ENCODE data around the gene PRKCG.
A peak's percentile ranks its signal among the peaks of the same experiment; 100 is the strongest.
"Not testable (repeated sequence)": the region's sequence is repeated elsewhere in the genome, so short reads cannot be mapped to it uniquely, and the experiment has no call there.

Gene PRKCG

DNA sequence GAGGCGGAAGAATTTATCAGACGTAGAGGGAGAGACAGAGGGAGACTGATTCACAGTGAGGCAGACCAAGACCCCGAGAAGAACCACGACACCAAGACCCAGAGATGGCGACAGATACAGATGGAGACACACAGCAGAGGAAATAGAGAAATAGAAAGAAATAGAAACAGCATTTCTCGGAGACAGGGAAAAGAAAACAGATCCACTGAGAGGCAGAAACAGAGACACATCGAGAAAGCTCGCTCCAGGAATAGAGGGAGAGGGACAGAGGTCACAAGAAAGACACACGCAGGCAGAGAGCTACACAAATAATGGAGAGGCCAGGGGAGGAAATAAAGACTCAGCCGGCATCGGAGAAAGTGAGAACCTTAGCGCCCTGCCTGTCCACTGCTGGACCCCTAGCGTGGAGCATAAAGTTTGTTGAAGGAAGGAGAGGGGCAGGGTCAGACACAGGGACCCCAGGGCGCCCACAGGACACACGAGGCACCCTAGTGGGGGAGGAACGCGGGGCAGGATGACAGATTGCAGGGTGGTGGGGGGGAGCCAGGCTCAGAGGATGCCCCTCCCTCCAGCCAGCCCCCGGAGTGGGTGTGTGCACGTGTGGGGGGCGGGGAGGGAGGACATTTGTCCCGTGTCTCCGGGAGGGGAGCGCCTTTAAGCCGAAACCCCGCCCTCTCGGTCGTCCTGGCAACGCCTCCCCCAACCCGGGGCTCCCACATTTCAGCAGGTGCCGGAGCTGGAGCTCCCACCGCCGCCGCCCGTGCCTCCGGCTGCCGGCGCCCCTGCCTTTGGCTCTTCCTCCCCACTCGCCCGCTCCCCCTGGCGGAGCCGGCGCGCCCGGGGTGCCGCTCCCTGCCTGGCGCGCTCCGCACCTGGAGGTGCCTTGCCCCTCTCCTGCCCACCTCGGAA is at the start of gene PRKCG:
Gene PRKCG (plus strand): TSS at position 716 of the 909 bp plus-strand sequence. CDS start 298 bp downstream, outside the sequence.
- peak; percentile 77 for DNase-seq

DNA sequence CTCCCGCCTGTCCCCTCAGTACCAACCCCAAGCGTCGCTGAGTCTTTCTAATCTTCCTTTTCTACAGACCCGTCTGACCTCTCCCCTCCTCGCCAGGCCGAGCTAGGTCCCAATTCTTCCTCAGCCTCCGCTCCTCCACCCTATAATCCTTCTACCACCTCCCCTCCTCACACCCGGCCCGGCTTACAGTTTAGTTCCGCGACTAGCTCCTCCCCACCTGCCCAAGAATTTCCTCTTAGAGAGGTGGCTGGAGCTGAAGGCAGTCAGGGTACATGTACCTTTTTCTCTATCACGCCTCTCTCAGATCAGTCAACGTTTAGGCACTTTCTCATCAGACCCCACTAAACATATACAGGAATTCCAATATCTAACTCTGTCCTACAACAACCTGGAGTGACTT is 49.1 kb upstream of the PRKCG start:
- DNase-seq = not testable (repeated sequence)

DNA sequence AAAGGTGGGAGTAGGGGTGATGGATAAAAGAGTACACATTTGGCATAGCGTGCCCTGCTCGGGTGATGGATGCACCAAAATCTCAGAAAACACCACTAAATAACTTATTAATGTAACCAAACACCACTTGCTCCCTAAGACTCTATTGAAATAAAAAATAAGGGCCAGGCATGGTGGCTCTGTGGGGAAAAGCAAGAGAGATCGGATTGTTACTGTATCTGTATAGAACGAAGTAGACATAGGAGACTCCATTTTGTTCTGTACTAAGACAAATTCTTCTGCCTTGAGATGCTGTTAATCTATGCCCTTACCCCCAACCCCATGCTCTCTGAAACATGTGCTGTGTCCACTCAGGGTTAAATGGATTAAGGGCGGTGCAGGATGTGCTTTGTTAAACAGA is 43.6 kb upstream of the PRKCG start:
- DNase-seq = not testable (repeated sequence)

DNA sequence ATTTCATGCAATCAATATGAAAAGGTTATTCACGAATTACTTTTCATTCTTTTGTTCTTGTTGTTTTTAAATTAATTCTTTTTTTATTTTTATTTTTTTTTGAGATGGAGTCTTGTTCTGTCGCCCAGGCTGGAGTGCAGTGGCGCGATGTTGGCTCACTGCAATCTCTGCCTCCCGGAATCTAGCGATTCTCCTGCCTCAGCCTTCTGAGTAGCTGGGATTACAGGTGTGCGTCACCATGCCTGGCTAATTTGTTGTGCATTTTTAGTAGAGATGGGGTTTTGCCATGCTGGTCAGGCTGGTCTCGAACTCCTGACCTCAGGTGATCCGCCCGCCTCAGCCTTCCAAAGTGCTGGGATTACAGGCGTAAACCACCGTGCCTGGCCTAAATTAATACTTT is 41.8 kb upstream of the PRKCG start:
- not testable (repeated sequence) for DNase-seq

DNA sequence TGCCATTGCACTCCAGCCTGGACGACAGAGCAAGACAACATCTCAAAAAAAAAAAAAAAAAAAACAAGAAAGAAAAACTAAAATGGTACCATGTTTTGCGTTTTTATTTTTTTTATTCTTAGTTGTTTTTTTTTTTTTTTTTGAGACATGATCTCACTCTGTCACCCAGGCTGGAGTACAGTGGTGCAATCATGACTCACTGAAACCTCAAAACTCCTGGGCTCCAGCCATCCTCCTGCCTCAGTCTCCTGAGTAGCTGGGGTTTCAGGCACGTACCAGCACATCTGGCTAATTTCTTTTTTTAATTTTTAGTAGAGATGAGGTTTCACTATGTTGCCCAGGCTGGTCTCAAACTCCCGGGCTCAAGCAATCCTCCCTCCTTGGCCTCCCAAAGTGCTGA is 41.1 kb upstream of the PRKCG start:
- not testable (repeated sequence) for DNase-seq

DNA sequence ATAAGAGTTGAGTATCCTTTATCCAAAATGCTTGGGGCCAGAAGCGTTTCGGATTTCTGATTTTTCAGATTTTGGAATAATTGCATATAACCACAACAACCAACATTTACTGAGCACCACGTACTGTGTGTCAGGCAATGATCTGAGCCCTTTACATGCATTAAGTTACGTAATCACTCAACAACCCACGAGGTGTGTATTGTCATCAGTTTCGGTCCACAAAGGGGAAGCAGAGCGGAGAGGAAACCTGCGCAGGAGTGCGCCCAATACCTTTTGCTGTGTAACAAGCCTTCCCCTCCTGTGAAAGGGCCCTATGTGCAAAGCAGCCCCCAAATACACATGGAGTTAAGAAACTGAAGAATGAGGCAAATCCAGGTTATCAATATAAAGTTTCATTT is 37.1 kb upstream of the PRKCG start:
- DNase-seq = no peak

DNA sequence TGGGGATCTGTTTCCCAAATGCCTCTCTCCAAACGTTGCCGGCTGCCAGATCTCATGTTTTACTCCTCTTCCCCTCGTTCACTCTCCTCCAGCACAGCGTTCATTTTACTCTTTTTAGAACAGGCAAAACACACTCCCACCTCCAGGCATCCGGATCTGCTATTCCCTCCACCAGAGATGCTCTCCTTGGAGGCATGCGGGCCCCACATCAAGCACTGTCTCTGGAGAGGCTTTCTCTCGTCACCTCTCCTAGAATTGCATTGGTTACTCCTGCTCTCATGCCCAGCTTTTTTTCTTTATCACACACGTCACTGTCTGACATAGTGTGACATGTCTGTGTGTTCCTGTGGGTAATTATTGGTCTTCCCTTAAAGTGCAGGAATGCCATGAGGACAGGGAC is 34.4 kb upstream of the PRKCG start:
- DNase-seq = no peak

DNA sequence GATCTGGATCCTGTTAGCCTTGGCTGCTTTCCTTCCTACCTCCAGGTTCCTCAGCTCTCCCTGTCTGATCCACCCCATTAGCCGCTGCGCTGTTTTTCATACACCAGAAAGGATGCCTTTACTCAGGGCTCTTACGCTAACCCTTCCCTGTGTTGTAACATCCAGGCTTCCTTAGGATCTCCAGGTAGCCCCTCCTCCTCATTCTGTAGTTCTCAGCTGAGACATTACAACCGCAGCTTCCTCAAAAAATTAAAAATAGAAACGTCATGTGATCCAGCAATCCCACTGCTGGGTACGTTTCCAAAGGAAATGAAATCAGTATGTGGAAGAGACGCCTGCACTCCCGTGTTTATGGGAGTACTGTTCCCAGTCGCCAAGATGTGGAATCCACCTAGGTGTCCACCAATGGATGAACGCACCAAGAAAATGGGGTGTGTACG is 32.7 kb upstream of the PRKCG start:
- DNase-seq = no peak

DNA sequence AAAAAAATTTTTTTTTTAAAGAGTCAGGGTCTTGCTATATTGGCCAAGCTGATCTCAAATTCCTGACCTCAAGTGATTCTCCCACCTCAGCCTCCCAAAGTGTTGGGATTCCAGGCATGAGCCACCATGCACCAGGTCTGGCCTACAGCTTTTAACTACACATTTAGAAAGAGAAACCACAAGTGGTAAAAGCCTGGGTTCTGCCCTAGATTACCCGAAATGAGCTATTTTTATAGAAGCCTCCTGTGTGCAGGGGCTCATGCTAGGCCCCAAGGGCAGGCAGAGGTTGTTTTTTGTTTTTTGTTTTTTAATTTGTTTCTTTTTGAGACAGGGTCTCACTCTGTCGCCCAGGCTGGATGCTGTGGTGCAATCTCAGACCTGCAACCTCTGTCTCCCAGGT is 28.3 kb upstream of the PRKCG start:
- no peak for DNase-seq

DNA sequence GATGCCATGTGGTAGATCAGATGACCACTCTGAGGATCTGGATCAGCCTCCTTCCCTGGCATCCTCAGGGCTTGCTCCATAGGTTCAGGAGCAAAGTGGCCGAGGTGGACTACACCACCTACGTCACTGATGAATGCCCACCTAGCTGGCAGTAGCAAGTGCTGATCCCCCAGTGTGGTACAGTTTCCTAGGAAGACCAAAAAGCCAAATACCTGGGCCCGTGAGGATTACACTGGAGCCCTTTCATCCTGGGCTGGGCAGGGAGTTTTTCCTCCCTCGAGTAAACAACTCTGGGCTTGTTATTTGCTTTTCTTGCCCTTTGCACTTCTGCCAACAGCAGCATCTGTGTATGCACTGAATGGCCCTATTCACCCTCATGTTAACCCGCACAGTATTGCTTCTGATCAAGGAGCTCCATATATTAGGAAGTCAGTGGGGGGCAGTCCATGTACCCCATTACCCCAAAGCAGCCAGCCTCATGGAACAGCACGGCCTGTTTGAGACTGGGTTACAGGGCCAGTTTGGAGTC is 17.6 kb upstream of the PRKCG start:
- DNase-seq = no peak

DNA sequence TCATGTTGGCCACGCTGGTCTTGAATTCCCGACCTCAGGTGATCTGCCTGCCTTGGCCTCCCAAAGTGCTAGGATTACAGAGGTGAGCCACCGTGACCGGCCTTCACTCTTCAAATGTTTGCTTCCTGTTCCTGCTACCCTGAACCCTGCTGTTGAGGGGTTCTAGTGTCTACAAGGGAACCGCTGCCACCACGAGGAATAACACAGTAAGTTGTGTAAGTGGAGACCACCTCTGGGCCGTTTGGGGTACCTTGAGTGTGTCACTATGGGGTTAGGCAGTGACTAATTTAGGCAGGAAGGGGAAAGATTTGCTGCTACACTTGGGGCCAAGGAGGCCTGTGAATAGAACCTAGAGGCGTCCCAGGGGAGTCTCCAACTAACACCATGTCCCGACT is 16.5 kb upstream of the PRKCG start:
- peak; percentile 16 for DNase-seq

DNA sequence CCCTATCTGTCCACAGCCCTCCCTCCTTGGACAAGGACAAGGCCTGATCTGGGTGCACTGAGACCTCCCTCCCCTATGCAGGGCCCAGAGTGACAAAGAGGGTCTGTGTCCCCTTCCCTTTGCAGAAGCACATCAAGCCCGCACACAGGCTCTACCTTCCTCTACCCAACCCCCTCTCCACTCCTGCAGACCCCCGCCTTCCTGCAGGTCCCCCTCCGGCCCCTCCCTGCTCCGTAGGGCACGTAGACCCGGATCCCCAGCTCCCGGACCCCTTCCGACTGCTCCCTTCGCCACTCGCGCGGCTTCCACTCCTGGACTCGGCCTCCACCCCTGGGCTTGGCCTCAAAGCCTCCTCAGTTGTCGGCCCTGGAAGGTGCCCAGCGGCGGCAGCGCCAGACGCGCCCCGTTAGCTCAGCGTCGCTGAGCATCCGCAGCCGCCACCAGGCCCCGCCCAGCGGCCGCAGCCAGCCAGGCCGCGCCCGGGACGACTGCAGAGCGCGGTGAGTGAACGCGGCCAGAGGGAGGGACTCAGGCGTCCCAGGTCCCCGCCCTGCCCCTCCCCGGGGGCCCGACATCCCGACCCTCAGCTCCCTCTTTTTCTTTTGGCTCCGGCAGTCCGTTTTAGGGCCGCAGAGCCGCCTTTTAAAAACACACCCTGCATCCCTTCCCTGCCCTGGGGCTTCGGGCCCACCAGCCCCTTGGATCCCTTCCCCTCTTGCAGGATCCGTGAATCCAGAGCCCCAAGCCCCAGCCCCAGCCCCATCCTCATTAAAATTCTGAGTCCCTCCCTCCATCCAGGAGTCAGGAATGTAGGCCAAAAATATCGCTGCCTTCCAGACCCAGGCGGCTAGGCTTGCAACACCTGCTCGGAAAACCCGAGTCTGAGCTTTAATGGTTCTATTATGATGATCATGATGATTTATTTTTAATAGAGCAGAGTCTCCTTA is 15.8 kb upstream of the PRKCG start:
- DNase-seq = peak; percentile 72

DNA sequence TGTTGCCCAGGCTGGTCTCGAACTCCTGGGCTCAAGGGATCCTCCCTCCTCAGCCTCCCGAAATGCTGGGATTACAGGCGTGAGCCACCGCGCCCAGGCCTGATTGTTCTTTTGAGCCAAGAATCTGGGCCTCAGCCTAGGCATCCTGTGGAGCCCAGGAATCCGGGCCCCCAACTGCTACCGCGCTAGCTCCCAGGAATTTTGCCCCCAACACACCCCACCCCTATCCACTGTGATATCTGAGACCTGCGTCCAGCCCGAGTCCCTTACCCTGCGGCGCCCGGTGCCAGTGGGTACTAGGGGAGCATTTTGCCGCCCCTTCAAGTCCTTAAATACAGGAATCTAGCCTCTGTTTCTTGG is 15.2 kb upstream of the PRKCG start:
- no peak for DNase-seq

DNA sequence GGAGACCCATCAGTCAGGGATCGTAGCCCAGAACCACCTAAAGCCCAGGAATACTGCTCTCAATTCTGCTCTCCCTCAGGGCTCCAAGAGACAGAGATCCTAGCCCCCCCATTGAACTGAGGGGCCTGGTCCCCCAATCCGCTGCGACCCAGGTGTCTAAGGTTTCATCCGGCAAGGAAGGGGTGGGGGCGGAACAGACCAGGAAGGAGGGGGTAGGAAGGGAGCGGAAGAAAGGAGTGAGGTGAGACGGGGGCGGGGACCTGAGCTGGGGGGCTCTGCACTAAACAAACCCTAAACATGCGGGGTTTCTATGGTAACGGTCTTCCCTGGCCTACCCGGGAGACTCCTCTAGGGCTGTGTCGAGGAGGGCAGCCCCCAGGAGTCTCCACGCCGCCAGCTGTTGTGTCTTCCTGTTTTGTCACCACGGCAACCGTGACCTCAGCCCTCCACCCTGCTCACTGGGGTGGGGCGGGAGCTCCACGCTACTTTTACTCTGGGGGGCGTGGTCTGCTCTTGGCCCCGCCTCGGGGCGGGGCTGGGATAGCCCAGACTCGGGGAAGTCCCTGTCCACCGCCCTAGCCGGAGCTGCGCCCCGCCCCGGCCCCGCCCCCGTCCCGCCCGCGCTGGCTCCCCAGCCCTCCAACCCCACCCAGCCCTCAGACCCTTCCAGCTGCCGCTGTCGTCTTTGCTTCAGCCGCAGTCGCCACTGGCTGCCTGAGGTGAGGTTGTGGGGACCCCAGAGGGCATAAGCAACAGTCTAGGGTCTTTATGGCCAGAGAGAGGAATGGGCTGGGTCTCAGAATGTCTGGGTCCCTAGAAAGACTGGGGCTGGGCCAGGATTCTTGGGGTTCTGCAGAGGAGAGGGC is 14.5 kb upstream of the PRKCG start, which contains the start of gene MYADM:
Gene MYADM (plus strand): TSS at position 659 of the 866 bp plus-strand sequence. CDS start 5,647 bp downstream, outside the sequence.
- DNase-seq = peak; percentile 100

DNA sequence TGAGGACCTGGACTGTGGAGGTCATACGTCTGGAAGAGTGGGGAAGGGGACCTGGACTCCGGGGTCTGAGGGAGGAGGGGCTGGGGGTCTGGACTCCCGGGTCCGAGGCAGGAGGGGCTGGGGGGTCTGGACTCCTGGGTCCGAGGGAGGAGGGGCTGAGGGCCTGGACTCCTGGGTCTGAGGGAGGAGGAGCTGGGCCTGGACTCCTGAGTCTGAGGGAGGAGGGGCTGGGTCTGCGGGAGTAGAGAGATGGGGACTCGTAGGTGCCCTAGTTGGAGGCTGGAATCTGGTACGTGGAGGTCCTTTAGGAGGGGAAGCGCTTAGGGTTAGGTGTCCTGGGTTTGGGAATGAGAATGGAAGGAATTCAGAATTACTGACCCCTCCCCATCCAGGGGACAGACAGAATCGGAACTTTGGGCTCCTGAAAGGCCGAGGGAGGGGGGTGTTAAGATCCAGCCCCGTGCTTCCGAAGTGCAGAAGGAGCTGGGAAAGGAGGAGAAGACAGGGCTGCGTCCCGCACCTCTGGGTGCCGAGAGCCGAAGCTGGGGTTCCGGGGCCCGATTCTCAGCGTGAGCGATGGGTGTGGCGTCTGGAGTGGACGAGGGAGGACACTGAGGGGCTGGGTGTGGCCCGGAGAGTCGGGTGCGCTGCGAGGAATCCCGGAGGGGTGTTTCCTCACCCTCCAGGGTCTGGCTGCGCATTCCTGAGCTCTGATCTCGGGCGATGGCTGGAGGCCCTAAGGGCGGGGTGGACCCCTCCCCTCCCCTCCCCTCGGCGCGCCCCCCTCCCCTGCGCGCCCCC is 13.7 kb upstream of the PRKCG start:
- DNase-seq = peak; percentile 45

DNA sequence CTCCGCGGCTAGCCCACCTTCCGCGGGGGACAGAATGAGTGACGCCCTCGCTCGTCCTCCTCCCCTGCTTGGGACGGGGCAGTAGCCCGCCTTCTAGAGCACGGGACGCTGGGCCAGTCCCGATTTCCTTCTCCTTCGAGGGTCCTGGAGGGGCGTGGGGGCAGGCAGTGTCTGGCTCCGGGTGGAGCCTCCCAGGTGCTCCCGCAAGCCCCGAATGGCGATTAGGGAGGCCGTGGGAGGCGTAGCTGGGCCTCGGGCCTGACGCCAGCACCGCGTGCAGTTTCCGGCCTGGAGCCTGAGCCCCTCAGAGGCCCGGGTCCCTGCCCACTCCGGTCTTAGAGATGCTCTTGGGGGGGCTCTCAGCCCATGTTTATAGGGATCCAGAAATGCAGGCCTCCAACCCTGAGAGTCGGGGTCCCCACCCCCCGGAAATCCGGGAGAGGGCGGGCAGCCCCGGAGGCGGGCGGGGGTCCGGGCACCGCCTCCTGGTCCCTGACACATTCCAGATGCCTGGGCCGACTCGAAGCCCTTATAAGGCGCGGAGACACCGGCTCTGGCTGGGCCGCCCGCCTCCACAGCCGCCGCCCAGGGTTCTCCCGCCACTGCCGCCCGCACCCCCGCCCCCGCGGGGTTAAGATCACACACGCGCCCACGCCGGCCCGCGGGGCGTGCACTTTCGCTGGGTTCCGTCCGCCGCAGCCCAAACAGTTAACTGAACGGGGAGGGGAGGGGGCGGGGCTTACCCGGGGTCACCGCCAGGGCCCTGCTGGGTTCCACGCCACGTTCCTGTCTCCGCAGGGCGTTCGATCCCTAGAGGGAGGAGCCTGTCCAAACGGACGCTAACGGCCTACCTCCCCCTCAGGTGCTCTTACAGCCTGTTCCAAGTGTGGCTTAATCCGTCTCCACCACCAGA is 12.8 kb upstream of the PRKCG start:
- peak; percentile 89 for DNase-seq

DNA sequence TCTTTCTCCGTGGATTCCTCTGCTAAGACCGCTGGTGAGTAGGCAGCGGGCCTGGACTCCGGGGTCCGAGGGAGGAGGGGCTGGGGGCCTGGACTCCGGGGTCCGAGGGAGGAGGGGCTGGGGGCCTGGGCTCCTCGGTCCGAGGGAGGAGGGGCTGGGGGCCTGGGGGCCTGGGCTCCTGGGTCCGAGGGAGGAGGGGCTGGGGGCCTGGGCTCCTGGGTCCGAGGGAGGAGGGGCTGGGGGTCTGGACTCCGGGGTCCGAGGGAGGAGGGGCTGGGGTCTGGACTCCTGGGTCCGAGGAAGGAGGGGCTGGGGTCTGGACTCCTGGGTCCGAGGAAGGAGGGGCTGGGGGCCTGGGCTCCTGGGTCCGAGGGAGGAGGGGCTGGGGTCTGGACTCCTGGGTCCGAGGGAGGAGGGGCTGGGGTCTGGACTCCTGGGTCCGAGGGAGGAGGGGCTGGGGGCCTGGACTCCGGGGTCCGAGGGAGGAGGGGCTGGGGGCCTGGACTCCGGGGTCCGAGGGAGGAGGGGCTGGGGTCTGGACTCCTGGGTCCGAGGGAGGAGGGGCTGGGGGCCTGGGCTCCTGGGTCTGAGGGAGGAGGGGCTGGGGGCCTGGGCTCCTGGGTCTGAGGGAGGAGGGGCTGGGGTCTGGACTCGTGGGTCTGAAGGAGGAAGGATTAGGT is 12.1 kb upstream of the PRKCG start:
- not testable (repeated sequence) for DNase-seq

DNA sequence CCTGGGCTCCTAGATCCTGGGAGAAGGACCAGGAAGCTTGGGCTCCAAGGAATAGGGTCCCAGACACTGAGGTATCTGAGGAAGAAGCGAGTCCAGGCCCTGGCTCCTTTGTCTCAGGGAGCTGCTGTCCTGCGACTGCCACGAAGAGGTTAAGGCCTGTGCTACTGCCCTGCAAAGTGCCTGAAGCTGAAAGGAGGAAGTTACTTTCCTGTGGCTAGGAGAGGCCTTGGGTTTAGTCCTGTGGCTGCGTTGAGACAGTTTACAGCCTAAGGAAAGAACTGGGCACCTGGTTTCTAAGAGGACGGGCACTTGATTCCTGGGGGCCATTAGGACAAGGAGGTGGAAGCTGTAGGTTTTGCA is 11.5 kb upstream of the PRKCG start:
- DNase-seq = no peak

DNA sequence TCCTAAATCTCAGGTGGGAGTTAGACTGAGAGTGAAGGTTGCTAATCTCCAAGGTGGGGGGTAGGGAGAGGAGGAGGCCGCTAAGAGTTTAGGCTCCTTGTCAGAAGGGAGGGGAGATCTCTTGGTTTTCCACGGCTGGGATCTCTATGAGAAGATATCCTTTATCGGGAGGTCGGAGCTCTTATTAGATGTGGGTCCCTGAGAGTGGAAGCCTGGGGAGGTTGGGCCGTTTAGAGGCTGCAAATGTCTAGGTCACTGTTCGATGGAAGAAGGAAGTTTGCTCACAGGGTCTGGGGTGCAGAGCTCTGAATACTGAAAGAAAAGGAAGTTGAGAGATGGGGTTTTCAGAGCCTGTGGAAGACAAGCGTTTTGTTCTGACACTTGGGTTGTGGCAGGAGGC is 10.5 kb upstream of the PRKCG start:
- DNase-seq = no peak

DNA sequence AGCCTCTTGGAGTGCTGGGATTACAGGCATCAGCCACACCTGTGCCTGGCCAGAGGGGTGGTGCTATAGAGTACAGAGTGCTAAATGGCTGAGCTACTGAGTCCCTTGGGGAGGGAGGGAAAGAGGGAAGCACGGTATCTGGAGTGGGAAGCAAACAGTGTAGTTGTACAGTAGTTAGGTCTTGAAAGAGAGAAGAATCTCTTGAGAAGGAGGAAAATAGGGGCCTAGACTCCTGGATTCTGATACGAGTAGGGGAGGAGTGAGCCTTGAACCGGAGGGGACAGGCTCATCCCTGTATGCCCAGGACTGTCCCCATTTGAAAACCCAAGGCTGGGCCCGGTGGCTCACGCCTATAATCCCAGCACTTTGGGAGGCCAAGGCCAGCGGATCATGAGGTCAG is 9.2 kb upstream of the PRKCG start:
- DNase-seq = no peak
